Activated CD4-positive, alpha-beta T cell treated with anti-CD3 and anti-CD28 coated beads for 36 hours (primary cell): ENCODE data around the gene CFAP91. TPM values are rescaled to one million over a fixed set of nuclear protein-coding genes. Genes with fewer than 3 reads are reported as not detected.

Experiments used
- ATAC-seq: fragments of 200-7000 bp; cut with Tn5 transposase; one replicate; pipeline ENCODE4 v1.10.0; 2021; ENCODE audit warnings: mild to moderate bottlenecking, moderate library complexity
- CTCF ChIA-PET: fragments of 350-600 bp; sonication (Branson Sonifier 250); formaldehyde crosslinking; loops from one replicate; lab custom pipeline; 2021; ENCODE audit warnings: antibody characterized with exemption; lab: Charles Lee
- POLR2A ChIA-PET: fragments of 350-600 bp; sonication (Branson Sonifier 250); formaldehyde crosslinking; loops from one replicate; lab custom pipeline; 2021; ENCODE audit warnings: antibody characterized with exemption, inconsistent platforms; lab: Charles Lee
- DNase-seq: peaks from one replicate; pipeline ENCODE4 v3.0.0-alpha.2; 2020
- H3K27ac Mint-ChIP-seq: one replicate; pipeline ENCODE4 v1.8.0; 2021; ENCODE audit warnings: mixed read lengths
- H3K27me3 Mint-ChIP-seq: one replicate; pipeline ENCODE4 v1.8.0; 2021; ENCODE audit warnings: mixed read lengths
- H3K36me3 Mint-ChIP-seq: one replicate; pipeline ENCODE4 v1.8.0; 2021; ENCODE audit warnings: low read depth, mixed read lengths
- H3K4me1 Mint-ChIP-seq: one replicate; pipeline ENCODE4 v1.8.0; 2021; ENCODE audit warnings: mixed read lengths
- H3K4me3 Mint-ChIP-seq: one replicate; pipeline ENCODE4 v1.8.0; 2021; ENCODE audit warnings: mild to moderate bottlenecking, moderate library complexity, mixed read lengths
- H3K9me3 Mint-ChIP-seq: one replicate; pipeline ENCODE4 v1.8.0; 2021; ENCODE audit warnings: low read depth, mixed read lengths
- intact Hi-C, 2 experiments: fragments of 100-400 bp; cut with DNase I in 1 of 2; cut with micrococcal nuclease in 1 of 2; formaldehyde crosslinking; loops; one replicate each; pipeline versions ENCODE4 v1.14.2 to v1.15.1; 2022 to 2024; cut with DNase I, micrococcal nuclease
- total RNA-seq, 2 experiments: library from RNA; stranded (reverse); gene quantifications; one replicate each; pipeline ENCODE4 v1.2.3, GENCODE V29; 2021

CFAP91 gene
- under 1 TPM; 0.25 to 0.67 TPM for total RNA-seq

DNA sequence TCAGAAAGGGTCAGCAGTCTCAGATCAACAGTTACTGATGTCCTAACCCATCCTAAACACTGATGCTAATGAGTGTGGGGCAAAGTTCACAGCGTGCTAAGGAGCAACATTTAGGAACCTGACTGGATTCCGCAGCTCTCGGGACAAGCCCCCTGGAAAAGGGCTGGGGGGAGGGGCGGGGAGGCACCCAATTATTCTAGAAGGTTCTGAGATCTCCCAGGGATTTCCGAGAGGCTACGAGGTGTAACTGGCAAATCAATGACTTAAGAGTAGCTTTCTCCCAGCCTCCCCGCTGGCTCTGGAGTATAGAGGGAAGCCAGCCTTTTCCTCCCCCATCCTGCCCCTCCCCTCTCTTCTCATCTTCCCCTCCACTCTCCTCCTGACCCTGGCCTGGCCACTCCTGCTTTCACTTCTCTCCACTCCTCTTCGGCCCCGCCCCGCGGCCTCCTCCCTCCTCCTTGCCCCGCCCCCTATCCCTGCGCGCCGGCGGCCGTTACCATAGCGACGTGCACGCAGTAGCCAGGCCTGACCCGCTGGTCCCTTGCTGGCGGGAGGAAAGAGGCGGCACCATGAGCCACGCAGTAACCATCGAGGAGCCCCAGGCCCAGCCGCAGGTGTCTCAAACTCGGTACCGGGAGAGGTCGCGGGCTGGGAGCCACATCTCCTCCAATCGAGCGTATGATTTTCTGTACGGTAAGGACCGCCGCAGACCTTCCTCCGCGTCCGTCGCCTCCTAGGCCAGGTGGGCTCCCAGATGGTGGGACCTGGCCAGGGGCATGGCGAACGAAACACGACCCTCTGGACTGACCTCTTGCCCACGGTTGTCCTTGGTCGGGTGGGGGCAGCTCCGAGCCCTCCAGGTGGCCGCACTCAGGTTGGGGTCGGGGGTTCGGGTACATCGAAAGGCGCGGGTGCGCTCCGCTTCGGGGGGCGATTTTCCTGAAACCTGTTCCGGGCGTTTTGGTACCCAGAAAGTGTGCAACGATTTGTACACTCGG lies at the start of gene CFAP91:
Gene CFAP91 (plus strand): TSS at position 493 of the 998 bp plus-strand sequence. CDS start 77 bp downstream, at position 570.
- peaks cover 4% of the 10 kb centered on the region for H3K9me3 Mint-ChIP-seq
- DNase-seq (peak; percentile 90), ATAC-seq (peak; percentile 86)
- peak within 1 kb of the TSS; percentile 59 for H3K27ac Mint-ChIP-seq
- intact Hi-C loops: loop anchor here (2.0 to 5.0 kb wide), 2 partner anchors 411 to 642 kb away; partner anchors contain the start of gene ARHGAP31 (in 1 of the 2)
- H3K4me3 Mint-ChIP-seq: peak within 1 kb of the TSS; percentile 67
- H3K4me1 Mint-ChIP-seq: peaks cover 39% of the 10 kb centered on the region
- POLR2A ChIA-PET: interaction anchor here (1.2 kb wide), 1 partner anchor 393 kb away, joined by 3 read pairs; no protein-coding TSS in a partner anchor
- CTCF ChIA-PET: interaction anchor here (0.7 to 0.8 kb wide), 2 partner anchors 21 to 200 kb away, joined by 3 read pairs; no protein-coding TSS in a partner anchor
- peaks cover 4% of the 10 kb centered on the region for H3K36me3 Mint-ChIP-seq
- H3K27me3 Mint-ChIP-seq: peaks cover 5% of the 10 kb centered on the region

DNA sequence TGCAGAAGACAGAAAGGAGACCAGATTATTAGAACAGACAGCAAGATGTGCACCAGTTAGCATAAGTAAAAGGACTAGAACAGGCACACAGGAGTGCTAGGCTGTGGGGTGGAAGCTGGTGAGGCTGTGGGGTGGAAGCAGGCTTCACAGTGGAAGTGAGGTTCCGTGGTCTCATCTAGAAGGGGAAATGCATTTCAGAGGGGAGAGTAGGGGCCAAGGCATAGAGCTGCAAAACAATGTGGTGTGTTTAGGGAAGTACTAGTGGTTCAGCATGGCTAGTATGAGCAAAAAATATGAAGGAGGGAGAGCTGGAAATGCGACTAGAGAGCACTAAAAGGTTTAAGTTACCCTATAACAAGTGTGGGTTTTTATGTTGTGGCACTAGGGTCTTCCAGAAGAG lies 48.9 kb upstream of the CFAP91 start:
- POLR2A ChIA-PET: no interaction called here

DNA sequence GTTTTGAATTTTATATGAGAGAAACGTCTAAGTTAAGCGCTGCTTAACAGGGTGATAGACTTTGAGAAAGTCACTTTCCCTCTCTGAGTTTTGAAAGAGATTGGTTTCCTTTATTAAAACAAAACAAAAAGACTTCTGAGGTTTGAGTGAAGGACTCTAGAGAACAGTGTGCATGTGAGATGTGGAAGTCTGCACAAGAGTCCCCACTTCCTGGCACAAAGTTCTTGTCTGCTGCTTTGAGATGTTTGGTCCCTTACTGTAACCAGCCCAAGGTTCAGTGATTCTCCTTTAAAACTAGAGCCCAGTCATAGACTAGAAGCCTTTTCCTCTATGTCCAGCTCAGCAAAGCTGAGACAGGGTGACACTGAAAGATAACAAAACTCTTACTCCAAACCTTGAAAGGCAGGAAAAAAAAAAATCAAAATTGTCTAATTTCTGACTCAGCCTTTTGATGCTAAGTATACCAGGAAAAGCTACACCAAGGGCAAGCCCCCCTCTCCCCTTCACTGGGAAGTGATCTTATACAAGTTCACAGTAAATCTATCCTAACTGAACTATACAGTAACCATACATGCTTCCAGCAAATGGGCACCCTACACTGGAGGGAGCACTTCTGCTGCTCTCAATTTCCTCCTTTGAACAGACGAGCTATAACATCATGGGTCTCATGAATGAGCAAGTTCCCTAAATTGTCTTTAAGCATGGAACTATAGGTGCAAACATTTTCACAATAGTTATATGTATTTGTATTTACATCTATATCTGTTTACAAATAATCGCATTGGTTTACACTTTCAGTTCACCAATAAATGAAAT lies 44.7 kb upstream of the CFAP91 start:
- no peak for ATAC-seq

More for the DNA sequence above, 48.9 kb upstream of the CFAP91 start:
- ATAC-seq (no peak), DNase-seq (no peak)
- no peak overlapping the region for H3K27ac Mint-ChIP-seq
- H3K4me3 Mint-ChIP-seq: no peak overlapping the region
- H3K9me3 Mint-ChIP-seq: no peaks in the 10 kb centered on the region
- intact Hi-C loops: no loop called here
- CTCF ChIA-PET: interaction anchor here (0.6 kb wide), 1 partner anchor 40 kb away, joined by 3 read pairs; no protein-coding TSS in a partner anchor
- no peaks in the 10 kb centered on the region for H3K27me3 Mint-ChIP-seq
- peaks cover 4% of the 10 kb centered on the region for H3K36me3 Mint-ChIP-seq
- H3K4me1 Mint-ChIP-seq: no peaks in the 10 kb centered on the region

DNA sequence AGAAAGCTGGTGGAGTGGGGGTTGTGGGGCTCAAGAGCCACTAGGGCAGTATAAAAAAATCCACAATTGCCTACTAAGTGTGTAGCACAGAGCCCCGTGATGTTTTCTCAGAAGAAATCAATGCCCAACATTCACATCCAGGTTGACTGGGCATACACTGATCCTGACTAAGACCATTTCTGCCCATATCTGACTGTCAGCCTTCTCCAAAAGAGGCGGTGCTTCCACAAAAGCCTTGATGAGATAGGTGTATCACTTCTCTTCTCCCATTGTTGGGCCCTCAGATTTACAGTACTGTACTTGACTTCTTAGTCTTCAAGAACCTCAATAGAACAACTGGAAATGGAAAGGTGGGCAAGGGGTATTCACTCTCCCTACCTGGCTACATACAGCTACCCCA lies 43.8 kb upstream of the CFAP91 start:
- no peaks in the 10 kb centered on the region for H3K27me3 Mint-ChIP-seq
- CTCF ChIA-PET: no interaction called here
- no peak overlapping the region for H3K27ac Mint-ChIP-seq
- POLR2A ChIA-PET: no interaction called here
- no peak for DNase-seq
- H3K4me1 Mint-ChIP-seq: no peaks in the 10 kb centered on the region
- no peak for ATAC-seq
- H3K36me3 Mint-ChIP-seq: peaks cover 2% of the 10 kb centered on the region
- H3K4me3 Mint-ChIP-seq: no peak overlapping the region
- intact Hi-C loops: no loop called here
- no peaks in the 10 kb centered on the region for H3K9me3 Mint-ChIP-seq

More for the DNA sequence above, 44.7 kb upstream of the CFAP91 start:
- no peaks in the 10 kb centered on the region for H3K27me3 Mint-ChIP-seq
- H3K36me3 Mint-ChIP-seq: peaks cover 4% of the 10 kb centered on the region
- ChIA-PET CTCF (interaction anchor here (0.6 to 0.7 kb wide), 2 partner anchors 68 to 467 kb away, joined by 5 read pairs; no protein-coding TSS in a partner anchor), POLR2A (no interaction called here)
- no peak for DNase-seq
- no peak overlapping the region for H3K27ac Mint-ChIP-seq
- H3K4me3 Mint-ChIP-seq: no peak overlapping the region
- intact Hi-C loops: no loop called here
- no peaks in the 10 kb centered on the region for H3K9me3 Mint-ChIP-seq
- H3K4me1 Mint-ChIP-seq: no peaks in the 10 kb centered on the region

DNA sequence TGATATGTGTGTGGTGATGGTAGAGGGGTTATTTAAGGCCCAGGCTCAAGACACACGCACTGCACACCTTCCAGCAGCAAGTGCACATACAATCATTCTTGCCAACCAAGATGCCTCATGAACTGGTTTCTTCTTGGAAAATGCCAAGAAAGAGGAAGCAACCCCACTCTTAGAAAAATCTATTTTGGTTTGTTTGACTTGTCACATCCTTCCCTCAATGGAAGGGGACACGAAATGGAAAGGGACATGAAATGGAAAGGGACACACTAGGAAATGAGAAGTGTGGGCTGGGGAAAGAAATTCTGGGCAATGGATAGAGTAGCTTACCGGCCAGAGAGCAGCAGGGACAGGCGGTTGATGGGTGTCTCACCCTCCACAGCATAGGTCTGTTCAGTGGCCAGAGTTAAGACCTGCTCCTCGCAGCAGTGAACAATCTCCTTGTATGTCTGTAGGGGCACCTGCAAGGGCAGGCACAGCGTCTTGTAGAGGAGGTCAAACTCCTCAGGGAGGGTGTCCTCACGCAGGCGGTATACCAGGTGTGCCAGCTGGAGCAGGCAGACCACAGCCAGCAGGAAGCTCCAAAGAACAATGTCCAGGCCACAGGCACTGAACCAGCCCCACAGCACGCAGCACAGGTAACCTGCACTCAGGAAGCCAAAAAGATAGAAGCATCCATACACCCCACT lies 43.1 kb upstream of the CFAP91 start:
- no peak for DNase-seq
- POLR2A ChIA-PET: no interaction called here
- no peak overlapping the region for H3K27ac Mint-ChIP-seq
- no peak overlapping the region for H3K4me3 Mint-ChIP-seq
- no peaks in the 10 kb centered on the region for H3K9me3 Mint-ChIP-seq
- CTCF ChIA-PET: no interaction called here
- H3K36me3 Mint-ChIP-seq: peaks cover 2% of the 10 kb centered on the region
- no peaks in the 10 kb centered on the region for H3K27me3 Mint-ChIP-seq
- no peaks in the 10 kb centered on the region for H3K4me1 Mint-ChIP-seq
- no peak for ATAC-seq
- intact Hi-C loops: no loop called here

DNA sequence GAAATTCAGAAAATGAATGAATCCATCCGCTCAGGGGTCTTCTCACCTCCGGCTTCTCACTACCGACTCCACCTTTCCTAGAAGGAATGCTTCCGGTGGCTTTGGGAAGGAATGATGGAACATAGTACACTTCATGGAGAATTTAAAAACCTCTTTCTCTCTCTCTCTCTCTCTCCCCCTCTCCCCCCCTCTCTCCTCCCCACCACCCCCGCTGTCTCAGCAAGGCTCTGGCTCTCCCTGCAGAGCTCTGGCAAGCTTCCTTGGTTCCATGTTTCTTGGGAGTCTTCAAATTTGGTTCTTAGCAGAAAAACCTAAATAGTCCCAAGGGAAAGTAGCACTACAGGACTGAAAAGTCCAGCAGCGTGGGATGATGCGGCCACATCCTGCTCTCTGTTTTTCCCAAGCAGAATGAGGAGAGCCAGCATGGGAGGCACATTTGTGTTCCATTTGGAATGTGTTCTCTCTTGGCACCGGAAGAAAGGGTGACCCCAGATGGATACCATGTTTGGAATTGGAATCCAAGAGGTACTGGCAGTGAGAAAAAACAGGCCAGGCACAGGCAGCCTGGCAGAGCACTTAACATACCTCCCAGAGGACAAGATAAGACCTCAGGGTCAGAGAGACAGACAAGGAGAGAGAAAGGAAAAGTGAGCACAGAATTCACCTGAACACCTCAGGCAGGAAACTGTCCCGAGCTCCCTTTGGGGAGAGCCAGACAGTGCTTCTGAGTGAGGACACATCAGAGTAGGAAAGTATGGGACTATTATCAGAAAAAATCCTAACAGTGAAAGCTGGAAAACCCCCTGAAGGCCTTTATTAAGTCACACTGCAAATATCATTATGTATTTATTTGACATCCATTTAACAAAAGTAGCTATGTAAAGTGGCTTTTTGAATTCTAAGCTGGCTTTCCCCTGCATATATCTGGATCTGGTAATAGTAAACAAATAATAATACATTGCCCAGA lies 42.1 kb upstream of the CFAP91 start, which contains the start of gene POPDC2:
Gene POPDC2 (minus strand): TSS at position 116 of the 967 bp plus-strand sequence. CDS start 166 bp downstream, outside the sequence.
- Mint-ChIP-seq H3K27ac (no peak within 1 kb of the TSS), H3K27me3 (no peaks in the 10 kb centered on the region), H3K4me3 (no peak within 1 kb of the TSS), H3K4me1 (no peaks in the 10 kb centered on the region), H3K9me3 (no peaks in the 10 kb centered on the region), H3K36me3 (peaks cover 2% of the 10 kb centered on the region)
- POLR2A ChIA-PET: no interaction called here
- CTCF ChIA-PET: no interaction called here
- ATAC-seq (no peak), DNase-seq (no peak)
- intact Hi-C loops: no loop called here

DNA sequence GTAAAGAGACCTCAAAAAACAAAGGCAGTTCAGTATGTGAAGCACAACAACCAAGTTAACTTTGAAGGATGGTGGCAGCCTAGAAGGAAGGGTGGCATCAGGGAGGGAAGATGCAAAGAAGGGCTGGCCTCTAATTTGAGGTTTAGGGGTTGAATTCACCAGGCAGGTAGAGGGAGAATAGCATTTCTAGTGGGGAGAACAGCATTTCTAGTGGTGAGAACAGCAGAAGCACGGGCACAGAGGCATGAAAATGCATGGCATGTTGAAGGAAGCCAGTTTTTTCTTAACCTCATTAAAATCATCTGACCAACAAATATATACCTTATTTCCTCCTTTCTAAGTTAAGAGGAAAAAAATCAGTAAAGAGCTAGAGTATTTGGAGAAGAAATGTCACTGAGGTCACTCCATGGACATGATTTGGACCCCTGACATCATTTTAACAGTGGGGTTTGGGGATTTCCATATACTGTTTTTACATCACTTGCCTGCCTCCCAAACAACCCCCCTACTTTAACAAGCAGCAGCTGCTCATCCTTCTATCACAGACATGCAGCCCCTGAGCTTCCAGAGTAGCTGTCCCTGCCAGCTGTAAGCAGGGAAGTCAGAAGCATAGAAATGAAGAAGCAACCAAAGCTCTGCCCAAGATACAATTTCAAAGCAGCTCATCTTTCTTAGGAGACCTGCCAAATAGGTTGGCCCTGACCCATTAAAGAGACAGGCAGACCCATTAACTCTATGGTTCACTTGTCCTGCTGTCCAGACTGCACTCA lies 40.0 kb upstream of the CFAP91 start:
- H3K4me3 Mint-ChIP-seq: no peak overlapping the region
- no peaks in the 10 kb centered on the region for H3K27me3 Mint-ChIP-seq
- ChIA-PET POLR2A (no interaction called here), CTCF (interaction anchor here (1.0 to 1.7 kb wide), 4 partner anchors 10 to 33 kb away, joined by 3 to 8 read pairs (median 4); no protein-coding TSS in a partner anchor)
- peaks cover 5% of the 10 kb centered on the region for H3K36me3 Mint-ChIP-seq
- DNase-seq: no peak
- H3K4me1 Mint-ChIP-seq: no peaks in the 10 kb centered on the region
- ATAC-seq: no peak
- intact Hi-C loops: no loop called here
- H3K9me3 Mint-ChIP-seq: no peaks in the 10 kb centered on the region
- no peak overlapping the region for H3K27ac Mint-ChIP-seq

DNA sequence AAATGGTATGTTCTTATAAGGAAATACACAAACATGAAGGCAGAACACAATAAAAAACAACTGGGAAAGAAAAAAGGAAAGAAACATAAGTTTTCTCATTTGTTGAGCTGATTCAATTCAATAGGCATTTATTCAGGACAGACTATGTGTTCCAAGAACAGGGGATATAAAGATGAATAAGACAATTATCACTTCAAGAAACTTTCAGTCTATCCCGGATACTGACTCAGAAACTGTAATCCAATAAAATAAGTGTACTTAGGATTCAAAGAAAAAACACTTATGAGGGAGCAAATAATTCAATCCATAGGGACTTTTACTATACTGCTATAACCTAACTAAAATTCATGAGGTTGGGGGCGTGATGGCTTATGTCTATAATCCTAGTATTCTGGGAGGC lies 38.9 kb upstream of the CFAP91 start:
- H3K9me3 Mint-ChIP-seq: no peaks in the 10 kb centered on the region
- DNase-seq: no peak

DNA sequence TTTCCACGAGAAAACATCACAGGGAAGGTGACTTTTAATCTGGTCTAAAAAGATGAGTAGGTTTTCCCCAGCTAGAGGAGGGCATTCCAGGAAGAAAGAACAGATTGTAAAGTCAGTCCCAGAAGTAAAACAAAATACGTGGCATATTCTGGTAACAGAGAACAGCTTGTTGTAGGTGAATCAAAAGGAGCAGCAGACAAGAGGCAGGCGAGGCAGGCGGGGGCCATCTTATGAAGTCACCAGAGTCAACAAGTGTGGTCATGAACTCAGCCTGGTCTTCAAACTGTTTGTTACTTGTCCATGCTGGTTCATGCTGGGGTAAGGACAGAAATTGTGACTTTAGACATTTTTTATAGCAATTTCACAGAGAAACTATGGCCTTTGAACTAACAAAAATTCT lies 38.5 kb upstream of the CFAP91 start:
- no peak for ATAC-seq
- no peaks in the 10 kb centered on the region for H3K9me3 Mint-ChIP-seq
- H3K27me3 Mint-ChIP-seq: no peaks in the 10 kb centered on the region
- DNase-seq: no peak
- ChIA-PET CTCF (interaction anchor here (1.0 kb wide), 1 partner anchor 11 kb away, joined by 4 read pairs; no protein-coding TSS in a partner anchor), POLR2A (no interaction called here)
- H3K4me1 Mint-ChIP-seq: no peaks in the 10 kb centered on the region
- no peak overlapping the region for H3K27ac Mint-ChIP-seq
- intact Hi-C loops: no loop called here
- no peak overlapping the region for H3K4me3 Mint-ChIP-seq
- peaks cover 7% of the 10 kb centered on the region for H3K36me3 Mint-ChIP-seq

More for the DNA sequence above, 38.9 kb upstream of the CFAP91 start:
- peaks cover 5% of the 10 kb centered on the region for H3K36me3 Mint-ChIP-seq
- no peak for ATAC-seq
- POLR2A ChIA-PET: no interaction called here
- H3K4me1 Mint-ChIP-seq: no peaks in the 10 kb centered on the region
- H3K27me3 Mint-ChIP-seq: no peaks in the 10 kb centered on the region
- intact Hi-C loops: no loop called here
- no peak overlapping the region for H3K27ac Mint-ChIP-seq
- CTCF ChIA-PET: interaction anchor here (1.0 to 1.7 kb wide), 3 partner anchors 9 to 32 kb away, joined by 3 to 8 read pairs (median 6); no protein-coding TSS in a partner anchor
- H3K4me3 Mint-ChIP-seq: no peak overlapping the region
